D721Med (cell line): ENCODE results near the gene BDH2.

Experiments
- DNase-seq: peaks from one replicate; pipeline ENCODE4 v3.0.0; 2011; ENCODE audit warnings: low spot score; ENCODE audit not compliant: insufficient read length
- FAIRE-seq: peaks from 2 replicates; lab custom pipeline; 2011; peaks lifted over from hg19 to GRCh38; lab: Jason Lieb, UNC
- TF ChIP-seq, protein P1 (sequence below): IDR thresholded peaks from 2 replicates; pipeline ENCODE4 v1.5.1; 2012; ENCODE audit warnings: mild to moderate bottlenecking, control low read depth; ENCODE audit not compliant: insufficient read depth; ENCODE audit errors: missing control alignments

Gene BDH2

DNA sequence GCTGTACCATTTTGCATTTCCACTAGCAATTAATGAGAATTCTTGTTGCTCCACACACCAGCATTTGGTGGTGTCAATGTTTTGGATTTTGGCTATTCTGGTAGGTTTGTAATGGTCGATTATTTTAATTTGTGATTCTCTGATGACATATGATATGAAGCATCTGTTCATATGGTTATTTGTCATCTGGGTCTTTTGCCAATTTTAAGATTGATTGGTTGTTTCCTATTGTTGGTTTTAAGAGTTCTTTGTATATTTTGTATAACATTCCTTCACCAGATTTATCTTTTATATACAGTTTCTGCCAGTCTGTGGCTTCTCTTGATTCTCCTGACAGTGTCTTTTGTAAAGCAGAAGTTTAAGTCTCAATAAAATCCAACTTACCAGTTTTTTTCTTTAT lies 18.5 kb upstream of the BDH2 start:
- FAIRE-seq (no peak), DNase-seq (no peak)
- TF ChIP-seq, protein P1, sequence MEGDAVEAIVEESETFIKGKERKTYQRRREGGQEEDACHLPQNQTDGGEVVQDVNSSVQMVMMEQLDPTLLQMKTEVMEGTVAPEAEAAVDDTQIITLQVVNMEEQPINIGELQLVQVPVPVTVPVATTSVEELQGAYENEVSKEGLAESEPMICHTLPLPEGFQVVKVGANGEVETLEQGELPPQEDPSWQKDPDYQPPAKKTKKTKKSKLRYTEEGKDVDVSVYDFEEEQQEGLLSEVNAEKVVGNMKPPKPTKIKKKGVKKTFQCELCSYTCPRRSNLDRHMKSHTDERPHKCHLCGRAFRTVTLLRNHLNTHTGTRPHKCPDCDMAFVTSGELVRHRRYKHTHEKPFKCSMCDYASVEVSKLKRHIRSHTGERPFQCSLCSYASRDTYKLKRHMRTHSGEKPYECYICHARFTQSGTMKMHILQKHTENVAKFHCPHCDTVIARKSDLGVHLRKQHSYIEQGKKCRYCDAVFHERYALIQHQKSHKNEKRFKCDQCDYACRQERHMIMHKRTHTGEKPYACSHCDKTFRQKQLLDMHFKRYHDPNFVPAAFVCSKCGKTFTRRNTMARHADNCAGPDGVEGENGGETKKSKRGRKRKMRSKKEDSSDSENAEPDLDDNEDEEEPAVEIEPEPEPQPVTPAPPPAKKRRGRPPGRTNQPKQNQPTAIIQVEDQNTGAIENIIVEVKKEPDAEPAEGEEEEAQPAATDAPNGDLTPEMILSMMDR, result no peak

DNA sequence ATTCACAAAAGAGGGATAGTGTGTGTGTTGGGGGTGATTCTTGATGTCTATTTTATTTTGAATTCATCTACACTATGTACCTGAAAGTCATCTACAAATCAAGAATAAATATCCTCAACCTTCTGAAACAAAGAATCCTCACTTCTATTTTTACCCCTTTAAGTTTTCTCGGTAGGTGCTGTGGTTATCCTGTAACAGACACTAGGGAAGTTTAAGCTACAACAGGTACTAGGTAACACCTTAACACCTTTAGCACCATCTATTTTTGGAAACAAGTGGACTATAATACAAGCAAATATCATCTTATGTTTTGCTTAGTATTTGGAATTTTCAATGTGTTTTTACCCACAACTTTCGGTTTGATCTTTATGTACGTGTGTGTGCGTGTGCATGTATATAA lies 12.0 kb upstream of the BDH2 start:
- no peak for DNase-seq
- TF ChIP-seq, protein P1, result no peak
- no peak for FAIRE-seq

DNA sequence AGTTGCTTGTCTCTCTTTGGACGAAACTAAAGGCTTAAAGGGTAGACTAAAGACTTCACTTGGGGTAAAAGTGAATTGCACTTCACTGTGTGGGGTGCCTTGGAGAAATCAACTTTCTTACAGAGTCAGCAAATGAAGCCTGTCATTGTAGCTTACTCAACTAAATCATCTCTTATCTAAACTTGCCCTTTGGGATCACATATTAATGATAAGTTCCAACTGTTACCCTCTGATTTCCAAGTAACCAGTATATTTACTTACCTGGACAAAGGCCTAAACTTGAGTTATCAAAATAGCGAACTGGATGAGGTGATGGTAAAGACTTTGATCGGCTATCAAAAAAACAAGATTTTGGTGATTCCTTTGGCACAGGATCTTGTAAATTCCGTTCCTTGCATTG lies 8.9 kb upstream of the BDH2 start:
- DNase-seq (no peak), FAIRE-seq (no peak)
- TF ChIP-seq, protein P1, result no peak

GRCh38 chr4:103105558-103106356 lies 6.1 kb upstream of the BDH2 start:
- no peak for DNase-seq
- TF ChIP-seq, protein P1, result no peak
- no peak for FAIRE-seq

GRCh38 chr4:103104886-103105285 lies 5.3 kb upstream of the BDH2 start:
- FAIRE-seq (no peak), DNase-seq (no peak)
- TF ChIP-seq, protein P1, result no peak

- TF ChIP-seq, protein P1, result no peak
- FAIRE-seq (no peak), DNase-seq (no peak)
These were observed 1.1 kb upstream of the BDH2 start for GRCh38 chr4:103100691-103101090.

- DNase-seq (no peak), FAIRE-seq (no peak)
- TF ChIP-seq, protein P1, result no peak
These were observed 736 bp downstream of the BDH2 start for GRCh38 chr4:103098756-103099440.
